ENCODE data around the gene OXER1. TPM values are rescaled to one million over a fixed set of nuclear protein-coding genes. Genes with fewer than 3 reads are reported as not detected.

Gene OXER1
- total and polyA plus RNA-seq, 4 donors, result 2.2 to 8.1 (median 6.7) TPM

GRCh38 chr2:42755191-42755880, 8.6 kb downstream of the OXER1 start:
- WGBS, result 87% methylated on average over 14 of the region's 14 CpGs
- Histone ChIP-seq H3K9ac (ENCODE audit: low read depth in 1 of 2, low read length in 2 of 2) (no peak overlapping the region), H3K9me3 (ENCODE audit: control insufficient read depth in 4 of 4, low read length in 3 of 4) (no peaks in the 10 kb centered on the region), H3K4me3 (ENCODE audit: low read depth in 1 of 3, low read length in 3 of 3) (no peak overlapping the region), H3K27ac (ENCODE audit: low read depth in 1 of 2, low read length in 2 of 2) (no peak overlapping the region), H3K4me1 (ENCODE audit: control insufficient read depth in 4 of 4, insufficient read depth in 4 of 4, low read length in 3 of 4) (peaks cover 3 to 23% (median 13%) of the 10 kb centered on the region in 4 donors), H3K36me3 (ENCODE audit: control insufficient read depth in 4 of 4, insufficient read depth in 3 of 4, low read depth in 1 of 4, low read length in 3 of 4) (no peaks in the 10 kb centered on the region), H3K27me3 (ENCODE audit: control insufficient read depth in 4 of 4, insufficient read depth in 4 of 4, low read length in 3 of 4) (no peaks in the 10 kb centered on the region)
- DNase-seq (ENCODE audit: low spot score), result no peak
- TF ChIP-seq, protein P1, sequence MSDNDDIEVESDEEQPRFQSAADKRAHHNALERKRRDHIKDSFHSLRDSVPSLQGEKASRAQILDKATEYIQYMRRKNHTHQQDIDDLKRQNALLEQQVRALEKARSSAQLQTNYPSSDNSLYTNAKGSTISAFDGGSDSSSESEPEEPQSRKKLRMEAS (IDR thresholded peaks at IDR 0.05), result no peak

DNA sequence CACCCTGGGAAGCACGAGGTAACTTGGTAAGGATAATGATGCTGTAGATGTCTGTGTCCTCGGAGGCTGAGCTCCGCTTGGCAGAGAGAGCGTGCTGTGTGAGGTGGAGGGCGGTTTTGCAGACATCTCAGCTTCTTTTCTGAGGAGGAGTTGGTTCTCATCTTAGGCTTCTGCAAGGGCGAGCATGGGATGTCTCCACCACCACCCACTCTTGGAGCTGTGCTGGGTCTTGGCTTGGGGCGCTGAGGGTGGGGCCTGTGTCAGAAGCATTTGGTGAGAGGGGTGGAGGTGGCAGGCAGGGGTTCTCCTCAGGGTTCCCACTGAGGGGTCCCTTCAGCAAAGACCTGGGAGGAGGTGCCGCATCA, 9.2 kb downstream of the OXER1 start:
- Histone ChIP-seq H3K9ac (ENCODE audit: low read depth in 1 of 2, low read length in 2 of 2) (no peak overlapping the region), H3K27me3 (ENCODE audit: control insufficient read depth in 4 of 4, insufficient read depth in 4 of 4, low read length in 3 of 4) (no peaks in the 10 kb centered on the region), H3K4me3 (ENCODE audit: low read depth in 1 of 3, low read length in 3 of 3) (no peak overlapping the region), H3K4me1 (ENCODE audit: control insufficient read depth in 4 of 4, insufficient read depth in 4 of 4, low read length in 3 of 4) (peaks cover 3 to 23% (median 13%) of the 10 kb centered on the region in 4 donors), H3K9me3 (ENCODE audit: control insufficient read depth in 4 of 4, low read length in 3 of 4) (no peaks in the 10 kb centered on the region), H3K36me3 (ENCODE audit: control insufficient read depth in 4 of 4, insufficient read depth in 3 of 4, low read depth in 1 of 4, low read length in 3 of 4) (no peaks in the 10 kb centered on the region), H3K27ac (ENCODE audit: low read depth in 1 of 2, low read length in 2 of 2) (peak overlapping the region in 1 of 2 donors; percentile 17)
- TF ChIP-seq FOXA1 (IDR thresholded peaks at IDR 0.05), result no peak
- TF ChIP-seq YY1 (IDR thresholded peaks at IDR 0.05), result no peak
- TF ChIP-seq SP1 (IDR thresholded peaks at IDR 0.05), result no peak
- no peak for TF ChIP-seq RAD21 (IDR thresholded peaks at IDR 0.05)
- no peak for TF ChIP-seq TAF1 (conservative IDR thresholded peaks at IDR 0.05)
- no peak for TF ChIP-seq EGR1 (IDR thresholded peaks at IDR 0.05; ENCODE audit: low read depth in 2 of 2)
- no peak for TF ChIP-seq FOXA2 (IDR thresholded peaks at IDR 0.05)
- TF ChIP-seq, protein P2, sequence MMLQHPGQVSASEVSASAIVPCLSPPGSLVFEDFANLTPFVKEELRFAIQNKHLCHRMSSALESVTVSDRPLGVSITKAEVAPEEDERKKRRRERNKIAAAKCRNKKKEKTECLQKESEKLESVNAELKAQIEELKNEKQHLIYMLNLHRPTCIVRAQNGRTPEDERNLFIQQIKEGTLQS (IDR thresholded peaks at IDR 0.05), result no peak
- DNase-seq (ENCODE audit: low spot score), result no peak
- WGBS, result 94% methylated on average over 8 of the region's 8 CpGs

DNA sequence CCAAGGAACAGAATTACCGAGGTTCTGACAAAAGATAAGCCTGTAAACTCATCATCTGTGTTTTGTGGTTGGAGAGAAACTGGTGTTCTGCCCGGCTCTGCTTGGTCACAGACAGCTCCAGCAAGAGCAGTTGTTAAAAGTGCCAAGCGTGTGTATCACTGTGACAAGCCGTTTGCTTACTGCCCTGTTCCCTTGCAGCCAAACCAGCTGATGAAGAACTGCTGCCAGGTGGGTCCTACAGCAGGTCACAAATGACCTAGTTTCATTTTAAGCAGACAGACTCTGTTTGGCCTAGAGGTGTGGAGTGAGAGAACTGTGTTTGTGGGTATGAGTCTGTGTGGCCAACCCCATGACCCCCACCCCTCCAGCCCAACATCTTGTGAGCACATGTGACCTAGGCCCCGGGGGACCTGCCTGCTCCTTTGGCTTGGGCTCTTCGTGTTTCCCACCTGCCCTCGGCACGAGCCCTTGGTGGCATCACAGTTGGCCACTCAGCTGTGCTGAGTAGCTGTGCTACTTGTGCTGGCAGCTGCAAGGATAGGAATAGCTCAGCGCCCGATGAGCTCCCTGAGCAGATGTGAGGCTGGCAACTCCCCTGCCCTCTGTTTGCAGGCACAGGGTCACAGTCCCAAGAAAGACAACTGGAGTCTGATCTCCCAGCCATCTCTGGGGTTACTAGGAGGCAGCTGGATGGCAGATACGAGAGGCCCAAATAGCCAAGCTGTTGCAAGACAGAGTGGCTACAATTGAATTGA, 9.7 kb downstream of the OXER1 start:
- no peaks in the 10 kb centered on the region for H3K27me3 ChIP-seq (ENCODE audit: control insufficient read depth in 4 of 4, insufficient read depth in 4 of 4, low read length in 3 of 4)
- H3K4me3 ChIP-seq (ENCODE audit: low read depth in 1 of 3, low read length in 3 of 3), result no peak overlapping the region
- DNase-seq (ENCODE audit: low spot score), result no peak
- TF ChIP-seq SP1 (IDR thresholded peaks at IDR 0.05) (peak; percentile 20), YY1 (IDR thresholded peaks at IDR 0.05) (no peak), HNF4A (conservative IDR thresholded peaks at IDR 0.05) (peak in 1 of 2 donors; percentile 16)
- peak overlapping the region; percentile 17 to 55 for H3K27ac ChIP-seq (ENCODE audit: low read depth in 1 of 2, low read length in 2 of 2)
- no peaks in the 10 kb centered on the region for H3K36me3 ChIP-seq (ENCODE audit: control insufficient read depth in 4 of 4, insufficient read depth in 3 of 4, low read depth in 1 of 4, low read length in 3 of 4)
- H3K9me3 ChIP-seq (ENCODE audit: control insufficient read depth in 4 of 4, low read length in 3 of 4), result no peaks in the 10 kb centered on the region
- 52% methylated on average over 11 of the region's 11 CpGs for WGBS
- peaks cover 3 to 23% (median 13%) of the 10 kb centered on the region in 4 donors for H3K4me1 ChIP-seq (ENCODE audit: control insufficient read depth in 4 of 4, insufficient read depth in 4 of 4, low read length in 3 of 4)
- no peak overlapping the region for H3K9ac ChIP-seq (ENCODE audit: low read depth in 1 of 2, low read length in 2 of 2)

Measured in liver (tissue), 9 donors.